Superior temporal gyrus (tissue), 1 donor: Measurements from ENCODE around the gene RHBDL1.

Experiments
- DNase-seq: peaks from one replicate; pipeline ENCODE4 v3.0.0-alpha.2; 2016; ENCODE audit errors: extremely low spot score

Gene RHBDL1

GRCh38 chr16:636206-637080 lies 39.0 kb upstream of the RHBDL1 start, which contains the start of gene METTL26:
Gene METTL26, minus strand, starts transcription at chr16:636305. Its CDS starts 15 bp downstream, at chr16:636290.
- peak; percentile 97 for DNase-seq

- DNase-seq = peak; percentile 49
Observed at GRCh38 chr16:637081-638018, 38.1 kb upstream of the RHBDL1 start.

- DNase-seq = no peak
Observed at GRCh38 chr16:638034-638543, 37.4 kb upstream of the RHBDL1 start.

GRCh38 chr16:638836-639235 lies 36.6 kb upstream of the RHBDL1 start:
- no peak for DNase-seq

- DNase-seq = no peak
Observed at GRCh38 chr16:640614-641013, 34.9 kb upstream of the RHBDL1 start.

- DNase-seq = peak; percentile 52
Observed at GRCh38 chr16:641326-642188, 33.9 kb upstream of the RHBDL1 start, which contains the start of gene MCRIP2. Gene MCRIP2, plus strand, starts transcription at chr16:641828. Its CDS starts 164 bp downstream, at chr16:641992.

GRCh38 chr16:642189-643049 lies 33.1 kb upstream of the RHBDL1 start:
- DNase-seq = peak; percentile 10

- no peak for DNase-seq
Observed at GRCh38 chr16:643050-643368, 32.5 kb upstream of the RHBDL1 start.

- no peak for DNase-seq
Observed at GRCh38 chr16:644556-644955, 30.9 kb upstream of the RHBDL1 start.

GRCh38 chr16:645852-646678 lies 29.4 kb upstream of the RHBDL1 start:
- no peak for DNase-seq

GRCh38 chr16:646679-647172 lies 28.7 kb upstream of the RHBDL1 start:
- DNase-seq = no peak

- no peak for DNase-seq
Observed at GRCh38 chr16:647173-647902, 28.1 kb upstream of the RHBDL1 start.

- DNase-seq = no peak
Observed at GRCh38 chr16:648071-648780, 27.2 kb upstream of the RHBDL1 start.

GRCh38 chr16:648781-649589 lies 26.5 kb upstream of the RHBDL1 start, which contains the start of gene WDR90:
Gene WDR90, plus strand, starts transcription at chr16:649365. Its CDS starts 52 bp downstream, at chr16:649417.
- DNase-seq = peak; percentile 96

GRCh38 chr16:649631-650030 lies 25.8 kb upstream of the RHBDL1 start:
- no peak for DNase-seq

- no peak for DNase-seq
Observed at GRCh38 chr16:651844-652243, 23.6 kb upstream of the RHBDL1 start.
